Astrocyte (in vitro differentiated cells and primary cell): ENCODE data around the gene NTRK1. TPM values are rescaled to one million over a fixed set of nuclear protein-coding genes. Genes with fewer than 3 reads are reported as not detected.

ENCODE experiments used
- DNase-seq: peaks from one replicate; pipeline ENCODE4 v3.0.0-alpha.2; 2010; ENCODE audit warnings: low read depth
- FAIRE-seq: peaks from 2 replicates; lab custom pipeline; 2011; peaks lifted over from hg19 to GRCh38; lab: Jason Lieb, UNC
- H2AFZ ChIP-seq: 2 replicates; pipeline ENCODE4 v1.6.0; 2012; ENCODE audit warnings: low read depth, low read length, inconsistent platforms
- H3K27ac ChIP-seq: 2 replicates; pipeline ENCODE4 v1.5.1; 2011; ENCODE audit warnings: low read depth, low read length, inconsistent platforms
- H3K27me3 ChIP-seq: 2 replicates; pipeline ENCODE4 v1.6.0; 2011; ENCODE audit warnings: low read length, inconsistent platforms; ENCODE audit not compliant: insufficient read depth
- H3K36me3 ChIP-seq: 2 replicates; pipeline ENCODE4 v1.5.1; 2011; ENCODE audit warnings: low read length, inconsistent platforms; ENCODE audit not compliant: insufficient read depth
- H3K4me1 ChIP-seq: 2 replicates; pipeline ENCODE4 v1.5.1; 2011; ENCODE audit warnings: low read length, inconsistent platforms; ENCODE audit not compliant: insufficient read depth
- H3K4me2 ChIP-seq: 2 replicates; pipeline ENCODE4 v1.6.0; 2012; ENCODE audit warnings: low read length, inconsistent platforms
- H3K4me3 ChIP-seq: 2 replicates; pipeline ENCODE4 v1.5.1; 2011; ENCODE audit warnings: low read depth, mild to moderate bottlenecking, low read length, inconsistent platforms; ENCODE audit not compliant: insufficient read depth
- H3K79me2 ChIP-seq: 2 replicates; pipeline ENCODE4 v1.6.0; 2012; ENCODE audit warnings: mild to moderate bottlenecking, low read length, inconsistent platforms; ENCODE audit not compliant: insufficient read depth
- H3K9ac ChIP-seq: 2 replicates; pipeline ENCODE4 v1.6.0; 2012; ENCODE audit warnings: mild to moderate bottlenecking, low read length, inconsistent platforms
- H3K9me3 ChIP-seq: 2 replicates; pipeline ENCODE4 v1.5.1; 2012; ENCODE audit warnings: low read depth, mild to moderate bottlenecking, low read length, inconsistent platforms; ENCODE audit not compliant: insufficient read depth
- H4K20me1 ChIP-seq: 2 replicates; pipeline ENCODE4 v1.6.0; 2012; ENCODE audit warnings: low read length, inconsistent platforms; ENCODE audit not compliant: insufficient read depth
- H3K27ac Mint-ChIP-seq: one replicate; pipeline ENCODE4 v1.8.0; 2021; ENCODE audit warnings: mild to moderate bottlenecking, mixed read lengths; ENCODE audit not compliant: unreplicated experiment
- H3K27me3 Mint-ChIP-seq: one replicate; pipeline ENCODE4 v1.8.0; 2021; ENCODE audit warnings: low read depth, mixed read lengths; ENCODE audit not compliant: unreplicated experiment
- H3K36me3 Mint-ChIP-seq: one replicate; pipeline ENCODE4 v1.8.0; 2021; ENCODE audit warnings: low read depth, mixed read lengths; ENCODE audit not compliant: unreplicated experiment
- H3K4me1 Mint-ChIP-seq: one replicate; pipeline ENCODE4 v1.8.0; 2021; ENCODE audit warnings: low read depth, mixed read lengths; ENCODE audit not compliant: unreplicated experiment
- H3K4me3 Mint-ChIP-seq: one replicate; pipeline ENCODE4 v1.8.0; 2021; ENCODE audit warnings: mild to moderate bottlenecking, moderate library complexity, mixed read lengths; ENCODE audit not compliant: unreplicated experiment
- H3K9me3 Mint-ChIP-seq: one replicate; pipeline ENCODE4 v1.8.0; 2021; ENCODE audit warnings: mild to moderate bottlenecking, mixed read lengths; ENCODE audit not compliant: unreplicated experiment
- EZH2 ChIP-seq: IDR thresholded peaks from 2 replicates; pipeline ENCODE4 v1.6.1; 2012; ENCODE audit warnings: mild to moderate bottlenecking, low read length, inconsistent platforms; ENCODE audit not compliant: insufficient read depth
- total RNA-seq: library from RNA; stranded (reverse); gene quantifications from 2 replicates; pipeline ENCODE4 v1.2.1, GENCODE V29; 2021
- TF ChIP-seq, protein P1 (sequence below): IDR thresholded peaks from 2 replicates; pipeline ENCODE4 v1.5.1; 2011; ENCODE audit warnings: low read depth, mild to moderate bottlenecking, inconsistent platforms, low read length, moderate library complexity; ENCODE audit not compliant: insufficient read depth

The NTRK1 gene
- total RNA-seq, 1 donor from 2014 or later, result 0.27 TPM

DNA sequence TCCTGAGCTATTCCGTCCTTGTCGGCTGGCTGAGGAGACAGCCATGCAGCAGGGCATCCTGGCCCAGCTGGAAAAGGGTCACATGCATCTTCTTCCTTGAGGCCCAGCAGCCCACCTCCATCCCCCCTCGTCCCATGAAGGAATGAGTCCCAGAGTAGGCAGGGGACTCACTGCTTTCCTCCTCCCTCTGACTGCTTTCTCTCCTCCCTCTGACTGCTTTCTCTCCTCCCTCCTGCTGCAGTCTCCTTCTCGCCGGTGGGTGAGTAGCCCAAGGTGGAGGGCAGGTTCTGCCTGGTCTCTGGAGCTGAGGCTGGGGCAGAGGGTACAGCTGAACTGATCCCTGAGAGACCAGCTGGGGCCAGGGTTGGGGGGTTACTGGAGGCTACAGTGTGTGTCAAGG is 13.5 kb downstream of the NTRK1 start:
- H3K27ac ChIP-seq, result no peak overlapping the region
- H3K4me3 ChIP-seq, result no peak overlapping the region
- peaks cover 14% of the 10 kb centered on the region for H3K4me1 ChIP-seq
- Mint-ChIP-seq H3K36me3 (peaks cover 2% of the 10 kb centered on the region), H3K9me3 (peaks cover 4% of the 10 kb centered on the region), H3K27ac (peak overlapping the region; percentile 8), H3K4me1 (peaks cover 6% of the 10 kb centered on the region), H3K27me3 (peaks cover 55% of the 10 kb centered on the region), H3K4me3 (no peak overlapping the region)
- H3K79me2 ChIP-seq, result no peaks in the 10 kb centered on the region
- H3K9ac ChIP-seq, result no peak overlapping the region
- FAIRE-seq (no peak), DNase-seq (no peak)
- H3K4me2 ChIP-seq, result no peak overlapping the region
- H3K9me3 ChIP-seq, result no peaks in the 10 kb centered on the region
- no peak for TF ChIP-seq EZH2
- TF ChIP-seq, protein P1, sequence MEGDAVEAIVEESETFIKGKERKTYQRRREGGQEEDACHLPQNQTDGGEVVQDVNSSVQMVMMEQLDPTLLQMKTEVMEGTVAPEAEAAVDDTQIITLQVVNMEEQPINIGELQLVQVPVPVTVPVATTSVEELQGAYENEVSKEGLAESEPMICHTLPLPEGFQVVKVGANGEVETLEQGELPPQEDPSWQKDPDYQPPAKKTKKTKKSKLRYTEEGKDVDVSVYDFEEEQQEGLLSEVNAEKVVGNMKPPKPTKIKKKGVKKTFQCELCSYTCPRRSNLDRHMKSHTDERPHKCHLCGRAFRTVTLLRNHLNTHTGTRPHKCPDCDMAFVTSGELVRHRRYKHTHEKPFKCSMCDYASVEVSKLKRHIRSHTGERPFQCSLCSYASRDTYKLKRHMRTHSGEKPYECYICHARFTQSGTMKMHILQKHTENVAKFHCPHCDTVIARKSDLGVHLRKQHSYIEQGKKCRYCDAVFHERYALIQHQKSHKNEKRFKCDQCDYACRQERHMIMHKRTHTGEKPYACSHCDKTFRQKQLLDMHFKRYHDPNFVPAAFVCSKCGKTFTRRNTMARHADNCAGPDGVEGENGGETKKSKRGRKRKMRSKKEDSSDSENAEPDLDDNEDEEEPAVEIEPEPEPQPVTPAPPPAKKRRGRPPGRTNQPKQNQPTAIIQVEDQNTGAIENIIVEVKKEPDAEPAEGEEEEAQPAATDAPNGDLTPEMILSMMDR, result no peak
- H3K27me3 ChIP-seq, result peaks cover 33% of the 10 kb centered on the region
- no peaks in the 10 kb centered on the region for H3K36me3 ChIP-seq
- no peak overlapping the region for H2AFZ ChIP-seq
- H4K20me1 ChIP-seq, result no peaks in the 10 kb centered on the region

DNA sequence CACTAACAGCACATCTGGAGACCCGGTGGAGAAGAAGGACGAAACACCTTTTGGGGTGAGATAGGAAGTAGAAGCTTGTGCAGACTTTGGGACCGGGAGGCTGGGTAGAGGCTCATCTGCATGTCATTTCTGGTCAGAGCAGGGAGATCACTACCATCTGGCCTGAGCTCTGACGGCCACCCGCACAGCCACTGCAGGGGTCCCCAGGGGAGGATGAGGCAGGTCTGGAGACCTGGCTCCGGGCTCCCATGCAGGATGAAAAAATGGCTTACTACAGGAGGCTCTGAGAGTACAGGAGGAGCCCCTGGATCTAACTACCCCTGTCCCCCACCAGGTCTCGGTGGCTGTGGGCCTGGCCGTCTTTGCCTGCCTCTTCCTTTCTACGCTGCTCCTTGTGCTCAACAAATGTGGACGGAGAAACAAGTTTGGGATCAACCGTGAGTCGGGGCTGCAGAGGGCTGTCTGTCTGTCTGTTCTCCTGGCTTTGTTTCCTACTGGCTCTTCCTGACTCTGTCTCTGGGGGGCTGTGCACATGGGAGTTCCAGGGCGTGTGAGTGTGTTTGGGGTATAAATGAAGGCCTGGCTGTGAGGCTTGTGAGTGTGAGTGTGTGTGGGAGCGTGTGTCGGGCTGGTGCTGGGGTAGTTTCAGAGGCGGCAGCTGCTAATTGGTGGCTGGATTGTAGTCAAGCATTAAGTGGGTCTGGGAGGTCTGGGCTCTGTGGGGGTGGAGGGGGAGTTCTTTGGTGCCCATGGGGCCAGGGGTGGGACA is 14.1 kb downstream of the NTRK1 start:
- no peak overlapping the region for H2AFZ ChIP-seq
- H3K9me3 ChIP-seq, result no peaks in the 10 kb centered on the region
- H4K20me1 ChIP-seq, result no peaks in the 10 kb centered on the region
- H3K4me2 ChIP-seq, result no peak overlapping the region
- Mint-ChIP-seq H3K27ac (peak overlapping the region; percentile 8), H3K36me3 (peaks cover 2% of the 10 kb centered on the region), H3K4me3 (no peak overlapping the region), H3K9me3 (peaks cover 4% of the 10 kb centered on the region), H3K27me3 (peaks cover 56% of the 10 kb centered on the region), H3K4me1 (peaks cover 6% of the 10 kb centered on the region)
- TF ChIP-seq, protein P1, result no peak
- TF ChIP-seq EZH2, result no peak
- FAIRE-seq (no peak), DNase-seq (no peak)
- H3K79me2 ChIP-seq, result no peaks in the 10 kb centered on the region
- H3K4me1 ChIP-seq, result peaks cover 14% of the 10 kb centered on the region
- H3K9ac ChIP-seq, result no peak overlapping the region
- H3K4me3 ChIP-seq, result no peak overlapping the region
- no peaks in the 10 kb centered on the region for H3K36me3 ChIP-seq
- peaks cover 35% of the 10 kb centered on the region for H3K27me3 ChIP-seq
- no peak overlapping the region for H3K27ac ChIP-seq

DNA sequence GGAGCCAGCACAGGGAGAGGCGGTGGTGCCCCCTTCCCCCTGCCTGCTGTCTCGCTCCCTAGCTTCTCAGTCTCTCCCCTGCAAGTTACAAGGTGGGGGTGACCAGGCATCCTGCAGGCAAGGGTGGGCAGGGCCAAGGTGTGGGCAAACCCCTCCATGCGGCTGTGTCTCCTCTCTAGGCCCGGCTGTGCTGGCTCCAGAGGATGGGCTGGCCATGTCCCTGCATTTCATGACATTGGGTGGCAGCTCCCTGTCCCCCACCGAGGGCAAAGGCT is 14.6 kb downstream of the NTRK1 start:
- Histone ChIP-seq H3K79me2 (no peaks in the 10 kb centered on the region), H4K20me1 (no peaks in the 10 kb centered on the region), H3K27ac (no peak overlapping the region), H3K9ac (no peak overlapping the region), H3K4me1 (peaks cover 9% of the 10 kb centered on the region), H3K4me3 (no peak overlapping the region), H2AFZ (no peak overlapping the region), H3K9me3 (no peaks in the 10 kb centered on the region), H3K27me3 (peaks cover 35% of the 10 kb centered on the region), H3K4me2 (no peak overlapping the region), H3K36me3 (no peaks in the 10 kb centered on the region)
- no peak overlapping the region for H3K4me3 Mint-ChIP-seq
- no peak for DNase-seq
- H3K27me3 Mint-ChIP-seq, result peaks cover 61% of the 10 kb centered on the region
- H3K4me1 Mint-ChIP-seq, result peaks cover 6% of the 10 kb centered on the region
- FAIRE-seq, result no peak
- peaks cover 4% of the 10 kb centered on the region for H3K9me3 Mint-ChIP-seq
- TF ChIP-seq, protein P1, result no peak
- no peak for TF ChIP-seq EZH2
- peaks cover 2% of the 10 kb centered on the region for H3K36me3 Mint-ChIP-seq
- no peak overlapping the region for H3K27ac Mint-ChIP-seq
